Tibial artery (tissue), 4 donors: ENCODE results near the gene SPG21.

Source experiments
- DNase-seq, 2 donors: peaks; one replicate each; pipeline ENCODE4 v3.0.0-alpha.2; 2019
- H3K27ac ChIP-seq, 2 donors: fragments of 200-600 bp; sonication (generic) in 1 of 2; 1 replicate in 1 of 2; 2 replicates in 1 of 2; pipeline ENCODE4 v1.5.1; 2018 to 2019; ENCODE audit warnings: mild to moderate bottlenecking in 1 of 2
- H3K27me3 ChIP-seq, 2 donors: fragments of 200-600 bp; sonication (generic) in 1 of 2; one replicate each; pipeline versions ENCODE4 v1.5.1 to v1.6.0; 2016 to 2019
- H3K36me3 ChIP-seq, 3 donors: fragments of 200-600 bp; sonication (generic) in 2 of 3; one replicate each; pipeline ENCODE4 v1.5.1; 2016 to 2019; ENCODE audit warnings: mild to moderate bottlenecking in 2 of 3
- H3K4me1 ChIP-seq, 4 donors: fragments of 200-600 bp; sonication (generic) in 2 of 4; 1 replicate in 3 of 4; 2 replicates in 1 of 4; pipeline ENCODE4 v1.5.1; 2016 to 2019
- H3K4me3 ChIP-seq, 2 donors: fragments of 200-600 bp; sonication (generic) in 1 of 2; 1 replicate in 1 of 2; 2 replicates in 1 of 2; pipeline ENCODE4 v1.5.1; 2018 to 2019; ENCODE audit warnings: mild to moderate bottlenecking in 2 of 2
- H3K9me3 ChIP-seq, 3 donors: fragments of 200-600 bp; sonication (generic) in 1 of 3; one replicate each; pipeline ENCODE4 v1.5.1; 2016 to 2019
- CTCF ChIP-seq, 2 experiments: fragments of 200-600 bp in 1 of 2; fragments of 450-650 bp in 1 of 2; IDR thresholded peaks; one replicate each; pipeline ENCODE4 v1.5.1; 2017 to 2019; ENCODE audit warnings: antibody characterized with exemption in 2 of 2, mild to moderate bottlenecking in 1 of 2, moderate library complexity in 1 of 2
- intact Hi-C: fragments of 100-400 bp; cut with DNase I; formaldehyde crosslinking; loops from one replicate; pipeline ENCODE4 v1.15.0; 2023; ENCODE audit warnings: low total_unique reads

Gene SPG21

GRCh38 chr15:64949383-64950186, 40.1 kb downstream of the SPG21 start:
- no peak for DNase-seq
- Histone ChIP-seq H3K36me3 (peaks cover 5 to 30% (median 18%) of the 10 kb centered on the region in 3 donors), H3K27me3 (no peaks in the 10 kb centered on the region), H3K4me1 (no peaks in the 10 kb centered on the region), H3K9me3 (no peaks in the 10 kb centered on the region), H3K27ac (no peak overlapping the region), H3K4me3 (no peak overlapping the region)
- TF ChIP-seq CTCF (IDR thresholded peaks at IDR 0.05), result no peak
- intact Hi-C loops, result no loop called here

- H3K4me3 ChIP-seq, result no peak overlapping the region
- H3K4me1 ChIP-seq, result no peaks in the 10 kb centered on the region
- H3K36me3 ChIP-seq, result peaks cover 8 to 34% (median 23%) of the 10 kb centered on the region in 3 donors
- no peak overlapping the region for H3K27ac ChIP-seq
- DNase-seq, result no peak
- TF ChIP-seq CTCF (IDR thresholded peaks at IDR 0.05), result no peak
- H3K9me3 ChIP-seq, result no peaks in the 10 kb centered on the region
- H3K27me3 ChIP-seq, result no peaks in the 10 kb centered on the region
- intact Hi-C loops, result no loop called here
These were observed 40.8 kb downstream of the SPG21 start for GRCh38 chr15:64948916-64949315.

DNA sequence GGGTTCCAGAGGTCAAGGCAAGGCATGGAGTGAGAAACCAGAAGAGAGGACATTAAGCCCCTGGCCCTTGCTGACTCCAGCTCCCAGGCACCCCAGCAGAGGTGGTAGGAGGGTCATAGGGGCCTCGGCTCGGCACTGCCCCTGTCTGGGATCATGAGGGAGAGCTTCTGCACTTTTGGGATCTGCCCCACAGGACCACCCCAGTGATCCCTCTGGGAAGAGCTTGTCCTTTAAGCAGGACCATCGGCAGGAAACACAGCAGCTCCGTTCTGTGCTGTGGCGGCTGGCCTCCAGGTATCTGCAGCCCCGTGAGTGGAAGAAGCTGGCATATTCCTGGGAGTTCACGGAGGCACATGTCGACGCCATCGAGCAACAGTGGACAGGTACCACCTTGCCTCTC, 42.5 kb downstream of the SPG21 start:
- no peak for DNase-seq
- intact Hi-C loops, result no loop called here
- H3K27ac ChIP-seq, result no peak overlapping the region
- no peak overlapping the region for H3K4me3 ChIP-seq
- peaks cover 13 to 38% (median 37%) of the 10 kb centered on the region in 3 donors for H3K36me3 ChIP-seq
- TF ChIP-seq CTCF (IDR thresholded peaks at IDR 0.05), result no peak
- H3K9me3 ChIP-seq, result no peaks in the 10 kb centered on the region
- H3K27me3 ChIP-seq, result no peaks in the 10 kb centered on the region
- no peaks in the 10 kb centered on the region for H3K4me1 ChIP-seq

DNA sequence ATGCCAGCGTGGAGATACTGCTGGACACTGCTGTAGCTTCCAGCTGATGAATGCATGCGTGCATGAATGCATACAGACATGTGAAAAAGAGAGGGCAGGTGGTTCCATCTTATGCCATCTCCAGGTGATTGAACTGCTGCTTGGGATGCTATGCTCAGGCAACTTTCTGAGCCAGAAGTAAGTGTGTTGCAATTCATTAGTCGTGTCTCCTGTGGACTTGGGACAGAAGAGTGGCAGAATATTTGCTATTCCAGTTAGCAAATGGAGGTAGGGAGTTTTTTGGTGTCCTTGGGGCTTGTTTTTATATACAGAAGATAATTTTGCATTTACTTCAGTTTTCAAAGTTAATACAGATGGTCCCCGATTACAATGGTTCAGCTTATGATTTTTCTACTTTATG, 44.8 kb downstream of the SPG21 start:
- no peaks in the 10 kb centered on the region for H3K4me1 ChIP-seq
- intact Hi-C loops, result no loop called here
- H3K4me3 ChIP-seq, result no peak overlapping the region
- H3K27me3 ChIP-seq, result no peaks in the 10 kb centered on the region
- no peak for DNase-seq
- no peaks in the 10 kb centered on the region for H3K9me3 ChIP-seq
- no peak for TF ChIP-seq CTCF (IDR thresholded peaks at IDR 0.05)
- H3K36me3 ChIP-seq, result peaks cover 13 to 38% (median 35%) of the 10 kb centered on the region in 3 donors
- no peak overlapping the region for H3K27ac ChIP-seq

GRCh38 chr15:64943512-64944225, 46.0 kb downstream of the SPG21 start:
- no peaks in the 10 kb centered on the region for H3K9me3 ChIP-seq
- intact Hi-C loops, result no loop called here
- no peak overlapping the region for H3K27ac ChIP-seq
- no peaks in the 10 kb centered on the region for H3K4me1 ChIP-seq
- H3K36me3 ChIP-seq, result peaks cover 13 to 34% (median 22%) of the 10 kb centered on the region in 3 donors
- no peaks in the 10 kb centered on the region for H3K27me3 ChIP-seq
- TF ChIP-seq CTCF (IDR thresholded peaks at IDR 0.05), result no peak
- H3K4me3 ChIP-seq, result no peak overlapping the region
- no peak for DNase-seq
